Amniotic epithelial cell (primary cell): ENCODE data around the gene TESMIN.

Experiments
- DNase-seq: peaks from one replicate; pipeline ENCODE4 v3.0.0-alpha.2; 2010; ENCODE audit warnings: low read depth

Gene TESMIN, protein sequence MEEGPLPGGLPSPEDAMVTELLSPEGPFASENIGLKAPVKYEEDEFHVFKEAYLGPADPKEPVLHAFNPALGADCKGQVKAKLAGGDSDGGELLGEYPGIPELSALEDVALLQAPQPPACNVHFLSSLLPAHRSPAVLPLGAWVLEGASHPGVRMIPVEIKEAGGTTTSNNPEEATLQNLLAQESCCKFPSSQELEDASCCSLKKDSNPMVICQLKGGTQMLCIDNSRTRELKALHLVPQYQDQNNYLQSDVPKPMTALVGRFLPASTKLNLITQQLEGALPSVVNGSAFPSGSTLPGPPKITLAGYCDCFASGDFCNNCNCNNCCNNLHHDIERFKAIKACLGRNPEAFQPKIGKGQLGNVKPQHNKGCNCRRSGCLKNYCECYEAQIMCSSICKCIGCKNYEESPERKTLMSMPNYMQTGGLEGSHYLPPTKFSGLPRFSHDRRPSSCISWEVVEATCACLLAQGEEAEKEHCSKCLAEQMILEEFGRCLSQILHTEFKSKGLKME

DNA sequence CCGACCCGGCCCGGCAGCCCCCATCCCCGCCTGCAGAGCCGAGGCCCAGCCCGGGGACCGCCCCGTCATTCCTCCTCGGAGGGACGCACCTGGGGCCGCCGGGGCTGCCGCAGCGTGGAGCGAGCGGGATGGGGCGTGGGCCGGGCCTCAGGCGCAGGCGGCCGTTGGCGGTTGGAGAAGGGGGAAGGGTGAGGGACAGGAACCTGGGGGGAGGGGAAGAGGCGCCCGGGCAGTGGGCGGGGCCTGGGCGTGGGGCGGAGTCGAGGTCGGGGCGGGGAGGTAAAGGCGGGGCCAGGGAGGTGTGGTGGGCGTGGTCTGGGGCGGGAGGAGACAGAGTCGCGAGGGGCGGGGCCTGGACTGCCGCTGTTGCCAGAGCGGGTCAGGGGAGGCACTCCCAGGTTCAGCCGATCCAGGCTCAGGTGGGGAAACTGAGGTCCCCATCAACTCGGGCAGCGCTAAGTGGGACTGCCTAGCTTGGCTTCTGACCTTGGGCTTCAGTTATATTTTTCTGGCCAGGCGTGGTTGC, at the start of gene TESMIN:
TSS of gene TESMIN (minus strand) at position 190 of the 526 bp plus-strand sequence. CDS start 860 bp downstream, outside the sequence.
- DNase-seq: peak; percentile 65

DNA sequence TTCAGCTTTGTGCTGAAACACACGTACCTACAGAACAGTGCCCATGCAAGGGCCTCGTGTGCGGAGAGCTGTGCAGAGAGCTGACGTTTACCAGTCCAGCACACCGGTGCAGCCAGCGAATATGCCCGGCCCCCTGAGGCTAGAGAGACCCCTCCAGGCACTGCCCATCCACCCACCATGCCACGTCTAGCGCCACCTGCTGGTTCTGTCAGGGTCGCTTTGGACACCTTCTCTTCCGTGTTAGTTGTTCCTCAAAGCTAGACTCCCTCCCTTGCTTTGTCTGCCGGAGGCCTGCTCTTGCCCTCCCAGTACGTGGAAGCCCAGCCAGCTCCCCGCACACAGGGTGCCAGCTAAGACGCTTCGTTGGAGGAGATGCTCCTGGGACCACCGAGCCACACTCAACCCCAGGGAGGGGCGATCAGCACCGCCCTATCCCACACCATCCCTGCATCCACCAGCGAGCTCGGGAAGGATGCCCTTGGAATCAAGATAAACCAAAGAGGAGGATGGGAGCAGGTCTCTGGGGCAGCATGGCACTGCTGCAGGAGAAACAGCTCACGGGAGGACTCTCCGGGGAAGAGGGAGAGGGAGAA, 47.0 kb upstream of the TESMIN start:
- DNase-seq: no peak

DNA sequence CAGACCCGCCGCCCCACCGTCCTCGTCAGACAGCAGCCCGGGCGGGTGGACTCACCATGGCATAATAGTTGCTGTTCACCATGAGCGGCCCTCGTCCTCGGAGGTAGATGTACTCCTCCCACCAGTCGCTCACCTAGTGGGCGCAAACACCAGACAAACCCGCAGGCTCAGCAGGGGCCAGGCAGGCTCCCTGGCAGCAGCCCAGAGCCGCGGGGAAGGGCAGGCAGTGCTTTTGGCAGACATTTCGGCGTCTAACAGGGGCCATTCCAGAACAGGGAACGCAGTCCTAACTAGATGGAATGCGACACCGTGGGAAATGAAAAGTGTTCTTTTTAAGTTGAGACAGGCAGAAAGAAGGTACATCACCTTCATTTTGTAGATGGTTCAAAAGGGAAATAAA, 45.5 kb upstream of the TESMIN start:
- DNase-seq: no peak

DNA sequence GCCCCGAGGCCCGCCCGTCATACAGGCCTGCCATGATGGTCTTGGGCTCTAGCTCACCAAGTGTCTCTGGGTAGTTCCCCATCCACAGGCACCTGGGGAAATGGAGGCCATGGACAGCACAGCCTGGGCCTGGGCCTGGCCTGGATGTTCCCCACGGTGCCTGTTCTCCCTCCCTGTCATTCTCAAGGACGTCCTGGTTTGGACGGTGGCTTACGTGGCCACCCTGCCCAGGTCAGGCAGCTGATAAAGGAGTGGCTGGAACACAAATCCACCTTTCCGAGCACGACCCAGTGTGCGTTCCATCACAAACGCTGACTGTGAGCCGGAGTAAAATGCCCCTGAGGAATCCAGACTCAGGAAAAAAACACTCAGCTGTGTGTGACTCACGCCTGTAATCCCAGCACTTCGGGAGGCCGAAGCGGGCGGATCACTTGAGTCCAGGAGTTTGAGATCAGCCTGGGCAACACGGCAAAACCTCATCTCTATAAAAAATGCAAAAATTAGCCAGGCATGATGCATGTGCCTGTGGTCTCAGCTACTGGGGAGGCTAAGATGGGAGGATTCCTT, 41.2 kb upstream of the TESMIN start:
- peak; percentile 79 for DNase-seq

DNA sequence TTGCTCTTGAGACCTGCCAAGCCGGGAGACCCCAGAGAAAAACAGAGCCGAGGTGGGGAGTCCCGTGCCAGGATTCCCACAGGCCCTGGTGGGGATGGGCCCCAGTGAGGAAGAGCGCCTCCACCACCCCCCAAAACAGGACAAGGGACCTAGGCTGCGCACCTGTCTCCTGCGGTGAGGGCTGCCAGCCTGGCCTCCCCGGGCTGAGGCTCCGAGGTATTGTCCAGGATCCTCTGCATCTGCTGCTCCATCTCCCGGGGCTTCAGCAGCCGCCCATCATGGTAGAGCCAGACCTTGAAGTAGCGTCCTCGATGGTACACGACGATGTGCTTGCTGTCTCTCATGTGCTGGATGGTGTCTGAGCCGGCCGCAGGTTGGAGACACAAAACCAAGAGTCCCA, 33.3 kb upstream of the TESMIN start:
- no peak for DNase-seq

DNA sequence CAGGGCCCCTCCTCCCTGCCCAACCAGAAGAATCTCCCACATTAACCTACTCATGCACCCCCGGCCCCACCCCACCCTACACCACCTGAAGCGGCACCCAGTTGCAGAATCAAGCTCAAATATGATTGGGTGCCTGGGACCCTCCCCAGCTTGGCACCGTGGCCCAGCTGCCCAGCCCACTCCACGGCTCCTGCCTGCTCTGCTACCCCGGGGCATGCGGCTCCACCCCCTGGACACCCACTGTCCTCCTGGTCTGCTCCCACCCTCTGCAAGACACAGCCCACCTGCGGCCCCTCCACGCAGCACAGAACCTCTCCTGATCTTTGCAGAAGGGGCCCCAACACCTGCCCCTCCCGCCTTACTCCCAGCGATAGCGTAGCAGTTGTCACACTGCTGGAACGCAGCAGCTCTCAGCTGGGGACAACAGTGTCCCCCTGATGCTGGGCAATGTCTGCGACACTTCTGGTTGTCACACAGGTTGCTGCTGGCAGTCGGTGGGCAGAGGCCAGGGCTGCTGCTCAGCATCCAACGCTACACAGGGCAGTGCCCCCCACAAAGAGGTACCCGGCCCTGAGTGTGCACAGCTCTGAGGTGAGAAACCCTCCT, 32.0 kb upstream of the TESMIN start:
- DNase-seq: no peak

DNA sequence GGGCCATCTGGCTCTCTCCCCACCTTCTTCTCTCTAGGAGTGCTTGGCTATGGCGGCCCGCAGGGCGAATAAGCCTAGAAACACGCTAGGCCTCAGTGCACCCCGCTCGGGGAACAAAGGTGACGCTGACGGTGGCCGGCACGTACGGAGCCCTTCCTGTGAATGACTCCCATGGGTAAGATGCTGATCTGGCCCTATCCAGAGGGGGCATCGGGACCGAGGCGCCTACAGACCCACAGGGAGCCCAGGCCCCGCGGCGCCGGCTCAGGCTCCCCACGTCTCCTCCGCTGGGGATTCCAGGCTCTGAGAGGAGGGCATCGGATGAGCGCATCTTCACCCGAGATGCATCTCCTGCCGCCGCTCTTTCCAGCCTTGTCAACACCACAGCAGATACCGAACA, 31.4 kb upstream of the TESMIN start:
- no peak for DNase-seq

DNA sequence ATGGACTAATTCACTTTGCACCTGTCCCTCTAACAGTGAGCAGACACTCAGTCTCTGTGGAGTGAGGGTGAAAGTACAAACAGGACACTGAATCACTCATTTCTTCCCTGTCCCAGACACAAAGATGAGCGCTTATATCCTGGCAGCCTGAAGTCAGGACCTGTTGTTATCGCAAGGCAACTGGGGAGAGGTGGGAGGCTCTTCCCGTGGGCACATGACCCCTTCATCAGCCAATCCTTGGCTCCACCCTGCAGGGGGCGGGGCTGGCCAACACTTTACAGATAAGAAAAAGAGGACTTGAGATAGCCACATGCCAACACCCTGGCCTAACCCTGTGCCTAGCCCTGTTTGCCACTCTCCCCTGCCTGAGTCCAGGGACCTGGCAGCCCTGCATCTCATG, 29.5 kb upstream of the TESMIN start:
- DNase-seq: peak; percentile 24

DNA sequence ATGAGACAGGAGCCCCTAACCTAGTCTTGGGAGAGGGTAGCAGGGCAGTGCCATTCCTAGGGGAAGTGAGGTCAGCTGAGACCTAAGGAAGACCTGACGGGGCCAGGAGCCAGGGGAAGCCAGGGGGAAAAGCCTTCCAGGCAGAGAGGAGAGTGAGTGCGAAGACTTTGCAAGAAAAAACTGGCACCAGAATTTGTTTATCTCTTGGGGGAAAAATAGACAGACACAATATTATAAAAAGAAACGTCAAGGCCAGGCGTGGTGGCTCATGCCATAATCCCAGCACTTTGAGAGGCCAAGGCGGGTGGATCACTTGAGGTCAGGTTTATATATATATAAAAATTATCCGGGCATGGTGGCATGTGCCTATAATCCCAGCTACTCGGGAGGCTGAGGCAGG, 26.9 kb upstream of the TESMIN start:
- DNase-seq: no peak

DNA sequence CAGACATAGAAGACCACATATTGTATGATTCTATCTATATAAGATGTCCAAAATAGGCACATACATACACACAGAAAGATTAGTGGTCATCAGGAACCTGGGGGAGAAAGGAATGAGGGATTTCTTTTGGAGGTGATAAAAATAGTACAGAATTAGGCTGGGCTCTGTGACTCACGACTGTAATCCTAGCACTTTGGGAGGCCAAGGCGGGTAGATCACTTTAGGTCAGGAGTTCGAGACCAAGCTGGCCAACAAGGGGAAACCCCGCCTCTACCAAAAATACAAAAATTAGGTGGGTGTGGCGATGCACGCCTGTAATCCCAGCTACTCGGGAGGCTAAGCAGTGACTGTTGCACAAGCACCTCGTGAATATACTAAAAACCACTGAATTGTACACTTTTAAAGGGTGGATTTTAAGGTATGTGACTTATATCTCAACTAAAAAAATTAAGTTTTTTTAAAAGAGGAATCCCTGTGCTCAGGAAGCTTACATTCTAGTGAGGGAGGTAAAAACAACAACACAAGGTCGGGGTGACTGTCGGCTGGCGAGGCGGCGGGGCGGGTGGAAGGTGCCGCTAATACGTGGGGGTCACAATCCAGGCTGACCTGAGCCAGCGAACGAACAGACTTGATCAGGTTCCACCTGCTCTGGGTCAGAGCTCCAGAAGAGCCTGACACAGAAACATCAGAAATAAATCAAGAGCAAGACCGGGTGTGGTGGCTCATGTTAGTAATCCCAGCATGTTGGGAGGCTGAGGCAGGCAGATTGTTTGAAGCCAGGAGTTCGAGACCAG, 25.3 kb upstream of the TESMIN start:
- peak; percentile 14 for DNase-seq

DNA sequence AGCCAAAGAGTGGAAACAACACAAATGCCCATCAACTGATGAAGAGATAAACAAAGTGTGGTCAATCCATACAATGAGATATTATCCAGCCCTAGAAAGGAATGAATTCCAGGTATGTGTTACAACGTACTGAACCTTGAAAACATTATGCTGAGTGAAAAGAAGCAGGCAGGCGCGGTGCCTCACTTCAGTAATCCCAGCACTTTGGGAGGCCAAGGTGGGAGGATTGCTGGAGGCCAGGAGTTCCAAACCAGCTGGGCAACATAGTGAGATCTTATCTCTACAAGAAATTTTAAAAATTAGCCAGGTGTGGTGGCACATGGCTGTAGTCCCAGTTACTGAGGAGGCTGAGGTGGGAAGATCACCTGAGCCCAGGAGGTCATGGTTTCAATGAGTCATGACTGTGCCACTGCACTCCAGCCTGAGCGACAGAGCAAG, 24.6 kb upstream of the TESMIN start:
- DNase-seq: no peak

DNA sequence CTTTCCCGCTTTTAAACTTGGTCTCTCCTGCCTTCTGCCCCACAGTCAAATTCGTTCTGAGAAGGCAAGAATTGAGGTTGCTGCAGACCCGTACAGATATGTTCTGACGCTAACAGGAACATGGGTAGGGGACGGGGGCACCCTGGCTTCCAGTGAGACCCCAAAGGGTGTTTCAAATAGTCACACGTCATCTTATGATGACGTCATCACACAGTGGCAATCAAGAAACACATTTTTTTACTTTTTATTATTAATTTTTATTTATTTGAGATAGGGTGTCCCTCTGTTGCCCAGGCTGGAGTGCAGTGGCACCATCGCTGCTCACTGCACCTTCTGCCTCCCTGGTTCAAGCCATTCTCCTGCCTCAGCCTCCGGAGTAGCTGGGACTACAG, 22.9 kb upstream of the TESMIN start:
- DNase-seq: no peak

DNA sequence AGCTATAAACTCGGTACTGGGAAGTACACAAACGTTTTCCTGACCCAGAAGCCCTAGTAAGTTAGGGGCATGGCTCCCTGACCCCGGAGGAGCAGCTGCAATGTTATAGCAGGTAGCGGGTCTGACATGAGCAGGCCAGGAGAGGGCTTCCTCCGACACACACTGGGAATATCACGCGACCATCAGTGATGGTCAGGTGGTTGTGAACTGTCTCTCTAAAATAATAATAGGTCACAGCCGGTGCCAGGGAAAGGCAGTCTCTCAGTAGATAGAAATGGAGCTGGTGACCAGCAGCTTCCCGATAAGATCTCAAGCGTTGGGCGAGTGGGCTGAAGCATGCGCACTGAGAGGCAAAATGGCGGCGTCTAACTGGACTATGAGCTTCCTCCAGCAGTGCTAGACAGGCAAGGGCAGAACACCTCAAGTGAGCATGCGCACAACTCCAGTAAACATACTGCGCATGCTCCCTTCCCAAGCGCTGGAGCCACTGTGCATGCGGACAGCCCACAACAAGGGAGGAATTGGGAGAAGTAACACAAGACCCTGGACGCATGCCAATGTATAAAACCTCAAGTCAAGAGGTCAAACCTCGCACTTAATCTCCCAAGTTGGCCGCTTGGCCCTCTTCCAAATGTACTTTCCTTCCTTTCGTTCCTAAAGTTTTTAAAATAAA, 22.3 kb upstream of the TESMIN start:
- peak; percentile 35 for DNase-seq

DNA sequence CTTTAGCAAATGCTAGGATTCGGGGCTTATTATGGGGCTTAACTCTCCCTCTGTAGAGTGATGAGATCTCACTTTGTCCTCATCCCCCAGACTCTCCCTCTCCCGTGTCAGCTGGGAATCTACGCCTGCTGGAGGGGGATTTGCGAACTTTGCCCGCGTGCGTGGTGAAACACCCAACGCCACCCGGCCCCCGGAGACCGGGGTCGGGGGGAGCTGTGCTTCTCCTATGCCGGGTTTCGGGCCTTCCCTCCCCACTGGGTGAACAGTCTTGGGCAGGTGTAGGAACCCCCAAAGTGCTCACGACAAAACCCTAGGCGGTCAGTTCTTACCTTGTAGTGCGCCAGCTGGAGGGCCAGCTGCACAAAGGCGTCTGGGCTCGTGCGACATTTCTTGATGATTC, 21.6 kb upstream of the TESMIN start:
- no peak for DNase-seq

DNA sequence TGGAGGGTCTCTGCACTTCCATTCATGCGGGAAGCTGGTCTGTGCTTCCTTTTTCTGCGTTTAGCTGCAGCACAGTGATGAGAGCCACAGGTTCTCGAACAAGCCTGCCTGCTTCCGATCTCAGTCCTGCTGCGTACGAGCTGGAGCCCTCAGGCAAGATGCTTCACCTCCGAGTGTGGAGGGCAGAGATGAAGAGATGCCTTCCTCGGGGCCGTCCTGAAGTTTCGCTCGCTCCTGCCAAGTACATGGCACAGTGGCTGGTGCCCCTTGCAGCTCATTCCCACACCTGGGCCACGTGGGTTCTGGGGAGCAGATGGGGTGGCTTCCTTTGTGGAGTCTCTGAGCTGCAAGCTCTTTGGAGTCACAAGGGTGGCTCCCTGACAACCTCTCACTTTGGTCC, 19.5 kb upstream of the TESMIN start:
- no peak for DNase-seq

DNA sequence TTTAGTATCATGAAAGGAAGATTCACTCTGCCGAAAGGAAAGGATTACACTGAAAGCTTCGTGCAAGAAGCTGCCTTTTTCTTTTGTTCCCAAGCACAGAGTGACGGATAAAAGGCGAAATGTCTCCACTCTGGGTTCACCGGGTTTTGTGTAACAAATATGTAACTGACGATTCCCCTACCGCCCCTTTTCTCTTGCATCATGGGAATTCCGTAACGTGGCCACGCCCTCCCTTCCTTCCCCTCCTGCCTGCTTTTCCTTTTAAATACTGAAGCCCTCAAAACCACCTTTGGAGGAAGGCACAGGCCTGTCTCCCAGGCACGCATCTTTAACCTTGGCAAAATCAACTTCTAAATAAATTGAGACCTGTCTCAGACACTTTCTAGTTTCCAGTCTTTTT, 16.4 kb upstream of the TESMIN start:
- no peak for DNase-seq

DNA sequence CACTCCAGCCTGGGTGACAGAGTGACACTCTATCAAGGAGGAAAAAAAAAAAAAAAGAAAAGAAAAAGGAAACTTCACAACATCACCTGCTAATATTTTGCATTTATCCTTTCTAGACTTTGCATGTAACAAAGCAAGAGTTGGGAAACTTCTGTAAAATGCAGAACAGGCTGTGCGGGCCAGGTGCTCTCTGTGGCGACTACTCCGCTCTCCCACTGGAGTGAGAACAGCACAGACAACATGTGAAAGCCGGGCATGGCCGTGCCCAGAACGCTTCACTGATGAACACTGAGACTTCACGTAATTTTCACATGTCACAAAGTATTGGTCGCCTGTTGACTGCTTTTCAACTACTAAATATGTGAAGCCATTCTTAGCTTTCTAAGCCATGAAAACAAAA, 15.5 kb upstream of the TESMIN start:
- no peak for DNase-seq

DNA sequence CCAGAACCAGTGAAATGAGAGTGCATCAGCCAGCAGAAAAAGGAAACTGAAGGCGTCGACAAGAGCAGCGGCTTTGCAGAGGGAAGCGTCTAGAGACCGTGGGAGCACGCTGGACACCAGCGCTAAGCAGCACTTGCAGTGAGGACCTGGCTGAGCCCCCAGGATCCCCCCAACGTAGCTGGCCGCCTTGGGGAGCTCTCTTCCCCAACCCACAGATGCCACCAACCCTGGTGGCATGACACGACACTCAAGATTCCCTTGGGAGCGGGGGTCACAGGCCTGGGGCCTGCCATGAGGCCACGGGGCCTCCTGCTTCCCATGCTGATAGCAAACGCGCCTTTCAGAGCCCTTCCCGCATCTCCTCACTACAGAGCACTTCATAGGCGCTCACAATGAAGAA, 13.4 kb upstream of the TESMIN start:
- no peak for DNase-seq

DNA sequence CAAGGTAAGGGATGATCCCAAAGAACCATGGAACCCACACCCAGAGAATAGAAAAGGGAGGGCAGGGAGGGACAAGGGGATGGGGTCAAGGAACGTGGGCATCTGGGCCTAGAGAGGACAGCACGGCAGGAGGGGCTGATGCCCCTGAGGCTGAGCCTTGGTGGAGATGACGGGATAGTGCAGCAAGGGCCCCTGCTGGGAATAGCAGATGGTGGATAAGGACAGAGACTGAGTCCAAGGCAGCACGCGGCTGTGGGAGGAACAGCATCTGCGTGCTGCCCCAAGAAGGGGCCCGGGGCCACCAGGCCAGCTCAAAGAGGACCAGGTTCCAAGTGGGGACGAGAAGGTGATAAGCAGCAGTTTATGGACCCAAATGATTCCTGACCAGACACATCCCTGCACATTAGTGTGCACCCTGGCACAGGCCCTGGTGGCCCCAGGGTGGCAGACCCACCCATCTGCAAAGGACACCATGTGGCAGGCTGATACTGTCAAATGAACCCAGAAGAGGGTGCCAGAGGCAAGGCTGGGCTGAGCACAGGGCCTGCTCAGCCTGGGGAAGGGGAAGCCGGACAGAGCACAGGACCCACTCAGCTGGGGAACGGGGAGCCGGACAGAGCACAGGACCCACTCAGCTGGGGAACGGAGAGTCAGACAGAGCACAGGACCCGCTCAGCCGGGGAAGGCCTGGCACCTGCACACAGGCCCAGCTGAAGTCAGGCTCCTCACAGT, 12.8 kb upstream of the TESMIN start:
- no peak for DNase-seq

DNA sequence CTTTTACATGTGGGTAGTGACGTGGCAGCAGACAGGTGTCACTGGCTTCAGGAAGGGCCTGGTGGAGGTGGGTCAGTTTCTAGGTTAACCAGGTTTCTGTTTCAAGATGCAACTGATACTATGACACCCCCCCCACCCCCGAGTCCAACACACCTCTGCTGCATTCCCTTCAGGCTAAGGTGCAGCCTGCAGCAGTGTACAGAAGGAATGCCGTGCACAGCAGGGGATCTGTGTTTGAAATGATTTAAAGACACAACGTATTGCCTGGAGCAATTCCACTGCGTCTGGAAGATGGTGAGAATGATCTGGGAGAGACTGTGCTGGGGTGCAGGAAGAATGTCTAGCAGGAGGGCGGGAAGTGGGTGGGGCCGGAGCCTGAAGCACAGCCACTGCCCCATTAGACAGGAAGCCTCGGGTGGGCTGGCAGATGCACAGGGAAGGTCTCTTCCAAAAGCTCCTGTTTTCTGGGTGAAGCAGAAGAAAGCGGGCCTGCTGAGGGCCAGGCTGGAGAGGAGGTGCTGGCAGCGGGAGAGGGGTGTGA, 11.9 kb upstream of the TESMIN start:
- DNase-seq: no peak
